Measurements from ENCODE around the gene RRP1.

- TF ChIP-seq POLR2AphosphoS5 (IDR thresholded peaks at IDR 0.05; ENCODE audit: insufficient read depth in 1 of 2, low read depth in 1 of 2) (no peak), CTCF (IDR thresholded peaks at IDR 0.05) (no peak), POLR2A (IDR thresholded peaks at IDR 0.05) (no peak)
These were observed 29.7 kb upstream of the RRP1 start for GRCh38 chr21:43759651-43760050.

Data from vagina (tissue), 2 donors.